ENCODE data around the gene ETFBKMT.

The ETFBKMT gene

GRCh38 chr12:31659087-31659942, at the start of gene ETFBKMT:
Gene ETFBKMT (plus strand): TSS chr12:31659688. CDS start chr12:31661954, 2,266 bp downstream.
- DNase-seq (ENCODE audit: low read depth in 2 of 2), result peak; percentile 78 to 79

GRCh38 chr12:31612819-31613218, 46.7 kb upstream of the ETFBKMT start:
- no peak for DNase-seq (ENCODE audit: low read depth in 2 of 2)

- no peak for DNase-seq (ENCODE audit: low read depth in 2 of 2)
These were observed 41.1 kb upstream of the ETFBKMT start for GRCh38 chr12:31618228-31619025.

- DNase-seq (ENCODE audit: low read depth in 2 of 2), result no peak
These were observed 39.2 kb upstream of the ETFBKMT start for GRCh38 chr12:31620311-31620710.

- DNase-seq (ENCODE audit: low read depth in 2 of 2), result no peak
These were observed 37.5 kb upstream of the ETFBKMT start for GRCh38 chr12:31622038-31622437.

- no peak for DNase-seq (ENCODE audit: low read depth in 2 of 2)
These were observed 33.1 kb upstream of the ETFBKMT start for GRCh38 chr12:31626270-31626995.

GRCh38 chr12:31627456-31628054, 31.9 kb upstream of the ETFBKMT start:
- no peak for DNase-seq (ENCODE audit: low read depth in 2 of 2)

- no peak for DNase-seq (ENCODE audit: low read depth in 2 of 2)
These were observed 29.4 kb upstream of the ETFBKMT start for GRCh38 chr12:31629756-31630732.

GRCh38 chr12:31631023-31631724, 28.3 kb upstream of the ETFBKMT start:
- DNase-seq (ENCODE audit: low read depth in 2 of 2), result no peak

- no peak for DNase-seq (ENCODE audit: low read depth in 2 of 2)
These were observed 27.7 kb upstream of the ETFBKMT start for GRCh38 chr12:31631809-31632208.

- DNase-seq (ENCODE audit: low read depth in 2 of 2), result no peak
These were observed 26.0 kb upstream of the ETFBKMT start for GRCh38 chr12:31633464-31633863.

GRCh38 chr12:31634620-31635019, 24.9 kb upstream of the ETFBKMT start:
- no peak for DNase-seq (ENCODE audit: low read depth in 2 of 2)

GRCh38 chr12:31641509-31642090, 17.9 kb upstream of the ETFBKMT start:
- no peak for DNase-seq (ENCODE audit: low read depth in 2 of 2)

- DNase-seq (ENCODE audit: low read depth in 2 of 2), result no peak
These were observed 15.0 kb upstream of the ETFBKMT start for GRCh38 chr12:31644536-31644935.

GRCh38 chr12:31645924-31646323, 13.6 kb upstream of the ETFBKMT start:
- no peak for DNase-seq (ENCODE audit: low read depth in 2 of 2)

GRCh38 chr12:31647086-31647491, 12.4 kb upstream of the ETFBKMT start:
- no peak for DNase-seq (ENCODE audit: low read depth in 2 of 2)

- no peak for DNase-seq (ENCODE audit: low read depth in 2 of 2)
These were observed 8.6 kb upstream of the ETFBKMT start for GRCh38 chr12:31650918-31651317.

- no peak for DNase-seq (ENCODE audit: low read depth in 2 of 2)
These were observed 7.5 kb upstream of the ETFBKMT start for GRCh38 chr12:31651893-31652521.

GRCh38 chr12:31655208-31655607, 4.3 kb upstream of the ETFBKMT start:
- DNase-seq (ENCODE audit: low read depth in 2 of 2), result no peak

All from stimulated activated CD8-positive, alpha-beta memory T cell treated with anti-CD3 and anti-CD28 coated beads, Interleukin-7, amount 100 ng/mL, for 1 hour (primary cell).